ENCODE results near the gene FNDC4. TPM values are rescaled to one million over a fixed set of nuclear protein-coding genes. Genes with fewer than 3 reads are reported as not detected.
A peak's percentile ranks its signal among the peaks of the same experiment; 100 is the strongest.

The FNDC4 gene
- total and polyA plus RNA-seq, 2 experiments from 2014 or later = 20.2 to 24.2 TPM

GRCh38 chr2:27442920-27443282, 52.1 kb downstream of the FNDC4 start:
- DNase-seq = peak; percentile 19
- Histone ChIP-seq H3K4me3 (no peak overlapping the region), H3K27me3 (replicated peaks; ENCODE audit: insufficient read depth) (no peaks in the 10 kb centered on the region), H3K27ac (no peak overlapping the region), H3K79me2 (ENCODE audit: insufficient read depth) (no peaks in the 10 kb centered on the region), H3K4me1 (ENCODE audit: insufficient read depth) (no peaks in the 10 kb centered on the region), H3K9me2 (ENCODE audit: insufficient read depth) (no peaks in the 10 kb centered on the region), H2AFZ (no peak overlapping the region), H3K36me3 (ENCODE audit: low read depth) (peaks cover 31% of the 10 kb centered on the region), H4K20me1 (ENCODE audit: insufficient read depth) (no peaks in the 10 kb centered on the region), H3K9me3 (ENCODE audit: low read depth) (no peaks in the 10 kb centered on the region), H3K9ac (no peak overlapping the region), H3K4me2 (ENCODE audit: unreplicated experiment) (no peak overlapping the region), H3F3A (ENCODE audit: insufficient read depth) (peaks cover 23% of the 10 kb centered on the region)
- in situ Hi-C loops (cut with MboI) = no loop called here
- TF ChIP-seq EZH2 (IDR thresholded peaks at IDR 0.05; ENCODE audit: insufficient read depth, poor library complexity, severe bottlenecking) (no peak), EZH2phosphoT487 (IDR thresholded peaks at IDR 0.05; ENCODE audit: insufficient read depth, low read depth) (no peak)
- 80 to 86% methylated on average over 6 of the region's 6 CpGs for WGBS, 2 experiments (ENCODE audit: low coverage in 1 of 2, low lambda C conversion rate in 2 of 2, missing lambda C conversion rate in 2 of 2)

- WGBS, 2 experiments (ENCODE audit: low coverage in 1 of 2, low lambda C conversion rate in 2 of 2, missing lambda C conversion rate in 2 of 2) = 70 to 74% methylated on average over 44 to 74 of the region's 80 CpGs
- in situ Hi-C loops (cut with MboI) = no loop called here
- no peak within 1 kb of the TSS for H3K27ac ChIP-seq
Observed at GRCh38 chr2:27441958-27442919, 52.8 kb downstream of the FNDC4 start, which contains the start of gene KRTCAP3. Gene KRTCAP3 (plus strand): TSS chr2:27442381. CDS start chr2:27442413, 32 bp downstream.

More at GRCh38 chr2:27441958-27442919, 52.8 kb downstream of the FNDC4 start, which contains the start of gene KRTCAP3:
- no peak within 1 kb of the TSS for H3K9ac ChIP-seq
- TF ChIP-seq EZH2phosphoT487 (IDR thresholded peaks at IDR 0.05; ENCODE audit: insufficient read depth, low read depth) (no peak), EZH2 (IDR thresholded peaks at IDR 0.05; ENCODE audit: insufficient read depth, poor library complexity, severe bottlenecking) (no peak)
- H4K20me1 ChIP-seq (ENCODE audit: insufficient read depth) = no peaks in the 10 kb centered on the region
- H3K9me2 ChIP-seq (ENCODE audit: insufficient read depth) = no peaks in the 10 kb centered on the region
- H3K9me3 ChIP-seq (ENCODE audit: low read depth) = no peaks in the 10 kb centered on the region
- DNase-seq = no peak
- H3K4me1 ChIP-seq (ENCODE audit: insufficient read depth) = no peaks in the 10 kb centered on the region
- H2AFZ ChIP-seq = no peak within 1 kb of the TSS
- H3K4me3 ChIP-seq = no peak within 1 kb of the TSS
- H3K4me2 ChIP-seq (ENCODE audit: unreplicated experiment) = no peak within 1 kb of the TSS
- no peaks in the 10 kb centered on the region for H3K79me2 ChIP-seq (ENCODE audit: insufficient read depth)
- no peaks in the 10 kb centered on the region for H3K27me3 ChIP-seq (replicated peaks; ENCODE audit: insufficient read depth)
- peaks cover 33% of the 10 kb centered on the region for H3K36me3 ChIP-seq (ENCODE audit: low read depth)
- H3F3A ChIP-seq (ENCODE audit: insufficient read depth) = peaks cover 23% of the 10 kb centered on the region

Small RNA genes lying within 50 kb of the gene (small RNA-seq; reads per million reads assigned to genes)
- gene RNU6-986P (ENCODE audit: low read depth, low replicate concordance) = not detected

Other genes starting within 250 kb of the FNDC4 start
- gene SLC30A3, start 232.2 kb downstream of the FNDC4 start, total RNA-seq (2014; rRNA removed; shearing (Covaris generic)) = not detected in 2 replicates
- not detected in 2 replicates for gene SLC30A3, start 232.2 kb downstream of the FNDC4 start, polyA plus RNA-seq (2016; fragmentation: Nextera tagmentation; extraction: Ambion mirVana)
- not detected in 2 replicates for gene DNAJC5G, start 219.8 kb downstream of the FNDC4 start, total RNA-seq (2014; rRNA removed; shearing (Covaris generic))
- gene DNAJC5G, start 219.8 kb downstream of the FNDC4 start, polyA plus RNA-seq (2016; fragmentation: Nextera tagmentation; extraction: Ambion mirVana) = not detected in 2 replicates
- gene TRIM54, start 212.8 kb downstream of the FNDC4 start, total RNA-seq (2014; rRNA removed; shearing (Covaris generic)) = not detected in 2 replicates
- gene TRIM54, start 212.8 kb downstream of the FNDC4 start, polyA plus RNA-seq (2016; fragmentation: Nextera tagmentation; extraction: Ambion mirVana) = not detected in 2 replicates
- not detected in 2 replicates for gene UCN, start 186.8 kb downstream of the FNDC4 start, total RNA-seq (2014; rRNA removed; shearing (Covaris generic))
- 1.3 and 1.6 TPM in 2 replicates for gene UCN, start 186.8 kb downstream of the FNDC4 start, polyA plus RNA-seq (2016; fragmentation: Nextera tagmentation; extraction: Ambion mirVana)
- 91.0 and 94.0 TPM in 2 replicates for gene MPV17, start 172.1 kb downstream of the FNDC4 start, total RNA-seq (2014; rRNA removed; shearing (Covaris generic))
- gene MPV17, start 172.1 kb downstream of the FNDC4 start, polyA plus RNA-seq (2016; fragmentation: Nextera tagmentation; extraction: Ambion mirVana) = 128 and 138 TPM in 2 replicates
- 22.6 and 43.1 TPM in 2 replicates for gene GTF3C2, start 138.4 kb downstream of the FNDC4 start, total RNA-seq (2014; rRNA removed; shearing (Covaris generic))
- gene GTF3C2, start 138.4 kb downstream of the FNDC4 start, polyA plus RNA-seq (2016; fragmentation: Nextera tagmentation; extraction: Ambion mirVana) = 23.8 and 26.4 TPM in 2 replicates
- gene EIF2B4, start 124.9 kb downstream of the FNDC4 start, total RNA-seq (2014; rRNA removed; shearing (Covaris generic)) = 26.6 and 29.2 TPM in 2 replicates
- 50.1 and 55.2 TPM in 2 replicates for gene EIF2B4, start 124.9 kb downstream of the FNDC4 start, polyA plus RNA-seq (2016; fragmentation: Nextera tagmentation; extraction: Ambion mirVana)
- gene SNX17, start 124.6 kb downstream of the FNDC4 start, total RNA-seq (2014; rRNA removed; shearing (Covaris generic)) = 163 and 193 TPM in 2 replicates
- gene SNX17, start 124.6 kb downstream of the FNDC4 start, polyA plus RNA-seq (2016; fragmentation: Nextera tagmentation; extraction: Ambion mirVana) = 173 and 183 TPM in 2 replicates
- gene ZNF513, start 114.5 kb downstream of the FNDC4 start, total RNA-seq (2014; rRNA removed; shearing (Covaris generic)) = 6.7 and 9.5 TPM in 2 replicates
- 6.0 and 6.6 TPM in 2 replicates for gene ZNF513, start 114.5 kb downstream of the FNDC4 start, polyA plus RNA-seq (2016; fragmentation: Nextera tagmentation; extraction: Ambion mirVana)
- 75.1 and 81.5 TPM in 2 replicates for gene PPM1G, start 85.6 kb downstream of the FNDC4 start, total RNA-seq (2014; rRNA removed; shearing (Covaris generic))
- gene PPM1G, start 85.6 kb downstream of the FNDC4 start, polyA plus RNA-seq (2016; fragmentation: Nextera tagmentation; extraction: Ambion mirVana) = 72.4 and 72.7 TPM in 2 replicates
- 145 and 165 TPM in 2 replicates for gene NRBP1, start 66.6 kb downstream of the FNDC4 start, total RNA-seq (2014; rRNA removed; shearing (Covaris generic))
- 201 and 219 TPM in 2 replicates for gene NRBP1, start 66.6 kb downstream of the FNDC4 start, polyA plus RNA-seq (2016; fragmentation: Nextera tagmentation; extraction: Ambion mirVana)
- gene KRTCAP3, start 52.8 kb downstream of the FNDC4 start, total RNA-seq (2014; rRNA removed; shearing (Covaris generic)) = not detected in 2 replicates
- gene KRTCAP3, start 52.8 kb downstream of the FNDC4 start, polyA plus RNA-seq (2016; fragmentation: Nextera tagmentation; extraction: Ambion mirVana) = 0.56 and 0.67 TPM in 2 replicates
- gene IFT172, start 5.5 kb downstream of the FNDC4 start, total RNA-seq (2014; rRNA removed; shearing (Covaris generic)) = 9.9 and 19.9 TPM in 2 replicates
- 8.1 and 8.6 TPM in 2 replicates for gene IFT172, start 5.5 kb downstream of the FNDC4 start, polyA plus RNA-seq (2016; fragmentation: Nextera tagmentation; extraction: Ambion mirVana)
- gene GCKR, start 1.6 kb upstream of the FNDC4 start, total RNA-seq (2014; rRNA removed; shearing (Covaris generic)) = 0.11 TPM in 1 of 2 replicates, not detected in the other
- gene GCKR, start 1.6 kb upstream of the FNDC4 start, polyA plus RNA-seq (2016; fragmentation: Nextera tagmentation; extraction: Ambion mirVana) = 0.59 and 0.71 TPM in 2 replicates
- 13.3 and 16.1 TPM in 2 replicates for gene ZNF512, start 87.8 kb upstream of the FNDC4 start, total RNA-seq (2014; rRNA removed; shearing (Covaris generic))
- gene ZNF512, start 87.8 kb upstream of the FNDC4 start, polyA plus RNA-seq (2016; fragmentation: Nextera tagmentation; extraction: Ambion mirVana) = 13.7 and 16.7 TPM in 2 replicates
- 1.6 and 3.4 TPM in 2 replicates for gene CCDC121, start 133.8 kb upstream of the FNDC4 start, total RNA-seq (2014; rRNA removed; shearing (Covaris generic))
- gene CCDC121, start 133.8 kb upstream of the FNDC4 start, polyA plus RNA-seq (2016; fragmentation: Nextera tagmentation; extraction: Ambion mirVana) = 0.50 and 0.87 TPM in 2 replicates
- 24.7 and 25.1 TPM in 2 replicates for gene GPN1, start 133.8 kb upstream of the FNDC4 start, total RNA-seq (2014; rRNA removed; shearing (Covaris generic))
- gene GPN1, start 133.8 kb upstream of the FNDC4 start, polyA plus RNA-seq (2016; fragmentation: Nextera tagmentation; extraction: Ambion mirVana) = 41.4 and 42.4 TPM in 2 replicates
- 24.6 and 25.3 TPM in 2 replicates for gene SUPT7L, start 168.4 kb upstream of the FNDC4 start, total RNA-seq (2014; rRNA removed; shearing (Covaris generic))
- gene SUPT7L, start 168.4 kb upstream of the FNDC4 start, polyA plus RNA-seq (2016; fragmentation: Nextera tagmentation; extraction: Ambion mirVana) = 22.0 and 23.3 TPM in 2 replicates
- 21.0 and 23.9 TPM in 2 replicates for gene SLC4A1AP, start 168.7 kb upstream of the FNDC4 start, total RNA-seq (2014; rRNA removed; shearing (Covaris generic))
- 22.4 and 24.4 TPM in 2 replicates for gene SLC4A1AP, start 168.7 kb upstream of the FNDC4 start, polyA plus RNA-seq (2016; fragmentation: Nextera tagmentation; extraction: Ambion mirVana)